ENCODE data around the gene AKR1C2. TPM values are rescaled to one million over a fixed set of nuclear protein-coding genes. Genes with fewer than 3 reads are reported as not detected.
"Not testable (repeated sequence)": the region's sequence is repeated elsewhere in the genome, so short reads cannot be mapped to it uniquely, and the experiment has no call there.

Gene AKR1C2
- polyA plus RNA-seq, 1 donor from 2014 or later: not detected

GRCh38 chr10:4940909-4941308 is 62.7 kb downstream of the AKR1C2 start:
- H3K27ac Mint-ChIP-seq, H3K4me3 Mint-ChIP-seq, H3K36me3 Mint-ChIP-seq, H3K4me1 Mint-ChIP-seq, H3K9me3 Mint-ChIP-seq, H3K27me3 Mint-ChIP-seq: not testable (repeated sequence)

DNA sequence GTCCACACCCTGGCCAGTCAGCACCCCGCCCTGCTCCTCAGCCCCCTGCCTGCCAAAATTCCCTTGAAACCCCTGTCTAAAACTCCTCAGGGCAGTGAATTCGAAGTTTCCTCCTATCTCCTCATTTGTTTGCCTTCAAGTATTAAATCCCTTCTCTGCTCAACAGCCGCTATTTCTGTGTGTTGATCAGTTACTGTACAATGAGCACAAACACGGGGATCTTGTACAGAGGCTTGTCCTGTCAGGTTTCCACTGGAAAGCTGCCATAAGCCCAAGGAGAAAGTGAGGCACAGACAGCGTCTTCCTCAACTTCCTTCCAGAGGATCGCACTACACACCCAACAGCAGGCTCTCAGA is 63.6 kb downstream of the AKR1C2 start:
- H3K4me1 Mint-ChIP-seq, H3K27me3 Mint-ChIP-seq, H3K36me3 Mint-ChIP-seq, H3K4me3 Mint-ChIP-seq, H3K9me3 Mint-ChIP-seq, H3K27ac Mint-ChIP-seq: not testable (repeated sequence)

GRCh38 chr10:4939224-4940072 is 64.2 kb downstream of the AKR1C2 start:
- H3K27ac Mint-ChIP-seq: no peak overlapping the region
- no peak overlapping the region for H3K4me3 Mint-ChIP-seq
- no peaks in the 10 kb centered on the region for H3K36me3 Mint-ChIP-seq
- H3K27me3 Mint-ChIP-seq: no peaks in the 10 kb centered on the region
- peaks cover 0 to 1% (median 0%) of the 10 kb centered on the region in 3 donors for H3K9me3 Mint-ChIP-seq
- H3K4me1 Mint-ChIP-seq: no peaks in the 10 kb centered on the region

Other genes with a start within 250 kb of the AKR1C2 start
- not detected for gene AKR1E2, start 177.7 kb downstream of the AKR1C2 start, polyA plus RNA-seq
- gene AKR1C1, start 40.4 kb downstream of the AKR1C2 start, polyA plus RNA-seq: not detected
- gene AKR1C3, start 90.6 kb upstream of the AKR1C2 start, polyA plus RNA-seq: 1.6 TPM
- not detected for gene AKR1C8, start 181.3 kb upstream of the AKR1C2 start, polyA plus RNA-seq
- gene AKR1C4, start 193.0 kb upstream of the AKR1C2 start, polyA plus RNA-seq: not detected

Data from IgD-negative memory B cell (primary cell).